ENCODE measurements around the gene NDFIP2.

DNA sequence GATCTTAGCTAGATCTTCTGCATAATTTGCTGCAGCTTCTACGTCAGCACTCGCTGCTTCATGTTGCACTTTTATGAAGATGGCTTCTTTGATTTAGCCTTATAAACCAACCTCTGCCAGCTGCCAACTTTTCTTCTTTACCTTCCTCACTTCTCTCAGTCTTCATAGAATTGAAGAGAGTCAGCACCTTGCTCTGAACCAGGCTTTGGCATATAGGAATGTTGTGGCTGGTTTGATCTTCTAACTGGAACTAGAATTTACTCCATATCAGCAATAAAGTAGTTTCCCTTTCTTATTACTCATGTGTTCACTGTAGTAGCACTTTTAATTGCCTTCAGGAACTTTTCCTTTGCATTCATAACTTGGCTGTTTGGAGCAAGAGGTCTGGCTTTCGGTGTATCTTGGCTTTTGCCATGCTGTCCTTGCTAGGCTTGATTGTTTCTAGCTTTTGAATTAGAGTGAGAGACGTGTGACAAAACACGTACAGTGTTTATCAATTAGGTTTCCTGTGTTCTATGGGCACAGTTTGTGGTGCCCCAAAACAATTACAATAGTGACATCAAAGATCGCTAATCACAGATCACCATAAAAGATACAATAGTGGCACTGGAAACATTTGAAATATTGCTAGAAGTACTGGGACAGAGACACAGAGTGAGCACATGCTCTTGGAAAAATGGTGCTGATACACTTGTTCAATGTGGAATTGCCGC is 50.7 kb downstream of the NDFIP2 start:
- TF ChIP-seq, protein P1, sequence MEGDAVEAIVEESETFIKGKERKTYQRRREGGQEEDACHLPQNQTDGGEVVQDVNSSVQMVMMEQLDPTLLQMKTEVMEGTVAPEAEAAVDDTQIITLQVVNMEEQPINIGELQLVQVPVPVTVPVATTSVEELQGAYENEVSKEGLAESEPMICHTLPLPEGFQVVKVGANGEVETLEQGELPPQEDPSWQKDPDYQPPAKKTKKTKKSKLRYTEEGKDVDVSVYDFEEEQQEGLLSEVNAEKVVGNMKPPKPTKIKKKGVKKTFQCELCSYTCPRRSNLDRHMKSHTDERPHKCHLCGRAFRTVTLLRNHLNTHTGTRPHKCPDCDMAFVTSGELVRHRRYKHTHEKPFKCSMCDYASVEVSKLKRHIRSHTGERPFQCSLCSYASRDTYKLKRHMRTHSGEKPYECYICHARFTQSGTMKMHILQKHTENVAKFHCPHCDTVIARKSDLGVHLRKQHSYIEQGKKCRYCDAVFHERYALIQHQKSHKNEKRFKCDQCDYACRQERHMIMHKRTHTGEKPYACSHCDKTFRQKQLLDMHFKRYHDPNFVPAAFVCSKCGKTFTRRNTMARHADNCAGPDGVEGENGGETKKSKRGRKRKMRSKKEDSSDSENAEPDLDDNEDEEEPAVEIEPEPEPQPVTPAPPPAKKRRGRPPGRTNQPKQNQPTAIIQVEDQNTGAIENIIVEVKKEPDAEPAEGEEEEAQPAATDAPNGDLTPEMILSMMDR (conservative IDR thresholded peaks at IDR 0.05): no peak
- TF ChIP-seq EZH2 (IDR thresholded peaks at IDR 0.05; ENCODE audit: low read depth): no peak
